Measurements from ENCODE around the gene SBF1. TPM values are rescaled to one million over a fixed set of nuclear protein-coding genes. Genes with fewer than 3 reads are reported as not detected.

The SBF1 gene
- polyA plus RNA-seq, 1 donor (not counting 4 experiments of a cell fraction or from before 2014, with no cell fraction given) = 16.2 TPM

- Histone ChIP-seq H3K4me3 (ENCODE audit: control insufficient read depth in 2 of 3, extremely low read depth in 1 of 3, insufficient read depth in 2 of 3, low read depth in 1 of 3, low read length in 3 of 3) (peak within 1 kb of the TSS; percentile 29 to 88 (median 41)), H4K20me1 (ENCODE audit: control insufficient read depth, extremely low read depth, insufficient read depth, low read length) (peaks cover 3% of the 10 kb centered on the region), H3K36me3 (ENCODE audit: control insufficient read depth in 2 of 2, extremely low read depth in 1 of 2, insufficient read depth in 2 of 2, low read length in 2 of 2) (no peaks in the 10 kb centered on the region), H3K4me2 (ENCODE audit: control insufficient read depth, extremely low read depth, insufficient read depth, low read depth, low read length) (peak within 1 kb of the TSS; percentile 56), H3K9ac (ENCODE audit: control insufficient read depth, extremely low read depth, insufficient read depth, low read length) (peak within 1 kb of the TSS; percentile 73), H3K4me1 (ENCODE audit: control insufficient read depth, extremely low read depth, insufficient read depth, low read length) (peaks cover 6% of the 10 kb centered on the region), H3K27me3 (ENCODE audit: control insufficient read depth, extremely low read depth, insufficient read depth, low read length) (peaks cover 30% of the 10 kb centered on the region), H3K27ac (ENCODE audit: control insufficient read depth, insufficient read depth, low read length) (no peak within 1 kb of the TSS), H2AFZ (ENCODE audit: control insufficient read depth, low read length) (peak within 1 kb of the TSS; percentile 6), H3K9me3 (ENCODE audit: control insufficient read depth, low read depth, low read length) (no peaks in the 10 kb centered on the region), H3K9me1 (ENCODE audit: control insufficient read depth, extremely low read depth, insufficient read depth, low read length) (no peaks in the 10 kb centered on the region), H3K79me2 (ENCODE audit: control insufficient read depth, insufficient read depth, low read length) (no peaks in the 10 kb centered on the region)
- FAIRE-seq (no peak), DNase-seq (ENCODE audit: low read depth, low spot score) (no peak)
- dilution Hi-C loops (cut with MboI; ENCODE audit: extremely low pct_ligation_motif_present, low sequenced_read_pairs) = no loop called here
- TF ChIP-seq EZH2 (IDR thresholded peaks at IDR 0.05; ENCODE audit: low read length) = no peak
- TF ChIP-seq CTCF (optimal IDR thresholded peaks at IDR 0.05 in 1 of 3, IDR thresholded peaks at IDR 0.05 in 1 of 3, conservative IDR thresholded peaks at IDR 0.05 in 1 of 3; ENCODE audit: extremely low read depth in 1 of 3, insufficient read depth in 2 of 3, low read length in 3 of 3) = no peak
Observed at GRCh38 chr22:50481440-50482106, 6.7 kb upstream of the SBF1 start, which contains the start of gene ADM2. ADM2 (plus strand) TSS chr22:50481543; CDS start chr22:50481848, 305 bp downstream.

- no peak for DNase-seq (ENCODE audit: low read depth, low spot score)
- FAIRE-seq = no peak
- Histone ChIP-seq H3K4me2 (ENCODE audit: control insufficient read depth, extremely low read depth, insufficient read depth, low read depth, low read length) (peak overlapping the region; percentile 41), H3K79me2 (ENCODE audit: control insufficient read depth, insufficient read depth, low read length) (no peaks in the 10 kb centered on the region), H3K9me1 (ENCODE audit: control insufficient read depth, extremely low read depth, insufficient read depth, low read length) (no peaks in the 10 kb centered on the region), H3K27ac (ENCODE audit: control insufficient read depth, insufficient read depth, low read length) (no peak overlapping the region), H3K4me1 (ENCODE audit: control insufficient read depth, extremely low read depth, insufficient read depth, low read length) (peaks cover 9% of the 10 kb centered on the region), H3K27me3 (ENCODE audit: control insufficient read depth, extremely low read depth, insufficient read depth, low read length) (peaks cover 28% of the 10 kb centered on the region), H3K9ac (ENCODE audit: control insufficient read depth, extremely low read depth, insufficient read depth, low read length) (peak overlapping the region; percentile 73), H4K20me1 (ENCODE audit: control insufficient read depth, extremely low read depth, insufficient read depth, low read length) (peaks cover 3% of the 10 kb centered on the region), H3K36me3 (ENCODE audit: control insufficient read depth in 2 of 2, extremely low read depth in 1 of 2, insufficient read depth in 2 of 2, low read length in 2 of 2) (no peaks in the 10 kb centered on the region), H3K4me3 (ENCODE audit: control insufficient read depth in 2 of 3, extremely low read depth in 1 of 3, insufficient read depth in 2 of 3, low read depth in 1 of 3, low read length in 3 of 3) (peak overlapping the region; percentile 29 to 41 (median 38)), H2AFZ (ENCODE audit: control insufficient read depth, low read length) (peak overlapping the region; percentile 6), H3K9me3 (ENCODE audit: control insufficient read depth, low read depth, low read length) (no peaks in the 10 kb centered on the region)
- dilution Hi-C loops (cut with MboI; ENCODE audit: extremely low pct_ligation_motif_present, low sequenced_read_pairs) = no loop called here
- TF ChIP-seq CTCF (optimal IDR thresholded peaks at IDR 0.05 in 1 of 3, IDR thresholded peaks at IDR 0.05 in 1 of 3, conservative IDR thresholded peaks at IDR 0.05 in 1 of 3; ENCODE audit: extremely low read depth in 1 of 3, insufficient read depth in 2 of 3, low read length in 3 of 3) (no peak), EZH2 (IDR thresholded peaks at IDR 0.05; ENCODE audit: low read length) (no peak)
Observed at GRCh38 chr22:50481045-50481439, 6.2 kb upstream of the SBF1 start.

Data from keratinocyte (primary cell).